HUDEP-2 (cell line): ENCODE data around the gene DERL3.

Experiments used
- DNase-seq, 76 experiments: peaks; one replicate each; lab custom pipeline; 2025; ENCODE audit not compliant: unreplicated experiment in 76 of 76; lab: John Stamatoyannopoulos, UW

The DERL3 gene

DNA sequence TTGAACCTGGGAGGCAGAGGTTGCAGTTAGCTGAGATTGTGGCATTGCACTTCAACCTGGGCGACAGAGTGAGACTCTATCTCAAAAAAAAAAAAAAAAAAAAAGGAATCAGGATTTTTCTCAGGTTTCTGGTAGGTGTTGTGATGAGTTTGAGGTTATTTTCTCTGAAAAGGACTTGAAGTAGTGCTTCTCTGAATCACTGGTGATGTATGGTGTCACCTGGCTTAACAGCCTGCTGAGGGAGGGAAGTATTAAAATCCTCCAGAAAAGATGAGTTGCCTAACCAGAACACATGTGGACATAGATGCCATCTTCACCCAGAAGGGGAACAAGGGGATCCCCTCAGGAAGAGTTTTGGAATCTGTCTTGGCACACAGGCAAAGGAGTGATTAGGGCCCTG, 32.0 kb downstream of the DERL3 start:
- DNase-seq: no peak

DNA sequence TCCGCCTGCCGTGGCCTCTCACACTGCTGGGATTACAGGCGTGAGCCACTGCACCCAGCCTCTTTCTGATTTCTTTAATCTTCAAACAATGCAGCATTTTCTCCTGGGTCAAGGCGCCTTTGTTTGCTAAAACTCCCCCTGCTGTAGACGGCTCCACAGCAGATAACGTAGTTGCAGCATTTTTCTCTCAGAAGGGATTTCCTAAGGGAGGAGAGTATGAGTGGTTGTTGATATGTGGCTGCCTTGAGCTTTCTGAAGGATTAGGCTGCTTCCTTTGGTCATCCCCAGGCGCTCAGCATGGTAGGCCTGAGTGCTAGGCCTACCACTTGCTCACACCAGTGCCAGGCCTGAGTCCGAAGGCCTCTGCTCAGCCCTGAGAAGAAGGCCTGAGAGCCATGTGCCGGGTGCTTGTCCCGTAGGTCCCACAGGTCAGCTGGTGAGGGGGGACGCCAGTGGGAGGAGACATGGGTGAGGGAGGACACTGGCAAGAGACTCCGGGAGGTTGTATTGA, 34.0 kb downstream of the DERL3 start:
- no peak for DNase-seq

DNA sequence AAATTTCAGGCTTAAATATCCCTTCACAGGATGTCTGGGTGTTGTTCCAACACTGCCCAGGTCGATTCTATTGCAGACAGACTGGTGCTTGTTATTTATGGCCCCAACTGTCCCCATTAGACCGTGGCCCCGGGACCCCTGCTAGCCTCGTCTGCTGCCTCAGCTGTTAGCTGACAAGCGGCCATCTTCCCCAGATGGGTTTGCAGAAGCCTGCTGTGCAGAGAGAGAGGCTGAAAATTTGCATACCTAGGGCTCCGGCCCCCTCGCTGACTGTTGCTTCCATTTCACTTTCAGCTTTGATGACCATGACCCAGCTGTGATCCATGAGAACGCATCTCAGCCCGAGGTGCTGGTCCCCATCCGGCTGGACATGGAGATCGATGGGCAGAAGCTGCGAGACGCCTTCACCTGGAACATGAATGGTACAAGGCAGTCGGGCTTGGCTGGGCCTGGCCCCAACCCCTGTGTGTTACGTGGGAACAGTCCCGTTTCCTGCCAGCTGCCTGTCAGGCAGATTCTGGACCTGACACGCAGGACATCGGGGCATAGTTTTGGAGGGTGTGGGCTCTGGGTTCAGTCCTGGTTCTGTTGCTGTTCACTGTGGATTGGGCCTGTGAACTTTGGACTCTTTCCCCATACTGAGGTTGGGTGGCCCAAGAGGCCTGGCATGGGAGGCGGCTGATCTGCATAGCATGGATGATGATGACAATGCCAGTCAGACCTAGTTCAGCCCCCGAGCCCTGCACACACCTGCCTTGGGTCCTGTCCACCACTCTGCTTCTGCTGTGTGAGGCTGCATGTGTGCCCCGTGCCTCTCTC, 35.6 kb downstream of the DERL3 start:
- no peak for DNase-seq

DNA sequence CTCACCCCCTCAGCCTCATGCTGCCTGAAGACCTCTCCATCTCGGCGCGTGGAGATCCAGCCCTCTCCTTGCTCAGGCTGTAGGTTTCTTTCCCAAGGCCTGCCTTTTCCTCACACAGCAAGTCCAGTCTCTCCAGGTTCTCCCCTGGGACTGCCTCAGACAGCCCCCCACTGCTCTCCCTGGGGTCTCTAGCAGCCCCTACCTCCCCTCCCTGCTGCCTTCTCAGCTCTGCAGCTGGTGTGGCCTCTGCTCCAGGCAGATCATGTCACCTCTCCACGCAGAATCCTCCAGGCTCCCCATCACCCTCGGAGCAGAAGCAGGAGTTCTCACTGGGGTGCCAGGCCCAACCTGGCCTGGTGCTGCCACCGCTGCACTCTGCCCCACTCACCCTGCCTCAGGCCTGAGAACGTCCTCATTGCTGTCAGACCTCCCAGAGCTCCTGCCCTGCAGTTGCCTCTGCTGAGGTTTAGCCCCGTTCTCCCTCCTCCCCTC, 36.9 kb downstream of the DERL3 start:
- no peak for DNase-seq

DNA sequence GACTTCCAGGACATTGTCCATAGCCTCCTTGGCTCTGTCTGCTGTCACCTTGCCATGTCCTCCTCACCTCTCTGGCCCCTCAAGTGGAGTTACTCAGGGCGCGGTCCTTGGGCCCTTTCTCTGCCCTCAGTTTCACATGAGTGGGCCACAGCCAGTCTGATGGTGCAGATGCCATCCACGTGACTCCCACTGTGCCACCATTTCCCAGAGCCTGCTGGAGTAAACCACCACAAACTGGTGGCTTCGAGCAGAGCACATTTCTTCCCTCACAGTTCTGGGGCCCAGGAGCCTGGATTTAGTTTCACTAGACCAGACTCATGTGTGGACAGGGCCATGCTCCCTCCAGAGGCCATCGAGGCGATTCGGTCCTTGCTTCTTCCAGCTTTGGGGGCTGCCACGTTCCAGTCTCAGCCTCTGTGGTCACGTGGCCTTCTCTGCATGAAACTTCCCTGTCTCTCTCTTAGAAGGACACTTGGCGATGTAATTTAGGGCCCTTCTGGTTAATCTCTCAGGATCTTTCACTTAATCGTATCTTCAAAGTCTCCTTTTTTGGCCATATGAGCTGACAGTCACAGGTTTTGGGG, 37.5 kb downstream of the DERL3 start:
- no peak for DNase-seq

DNA sequence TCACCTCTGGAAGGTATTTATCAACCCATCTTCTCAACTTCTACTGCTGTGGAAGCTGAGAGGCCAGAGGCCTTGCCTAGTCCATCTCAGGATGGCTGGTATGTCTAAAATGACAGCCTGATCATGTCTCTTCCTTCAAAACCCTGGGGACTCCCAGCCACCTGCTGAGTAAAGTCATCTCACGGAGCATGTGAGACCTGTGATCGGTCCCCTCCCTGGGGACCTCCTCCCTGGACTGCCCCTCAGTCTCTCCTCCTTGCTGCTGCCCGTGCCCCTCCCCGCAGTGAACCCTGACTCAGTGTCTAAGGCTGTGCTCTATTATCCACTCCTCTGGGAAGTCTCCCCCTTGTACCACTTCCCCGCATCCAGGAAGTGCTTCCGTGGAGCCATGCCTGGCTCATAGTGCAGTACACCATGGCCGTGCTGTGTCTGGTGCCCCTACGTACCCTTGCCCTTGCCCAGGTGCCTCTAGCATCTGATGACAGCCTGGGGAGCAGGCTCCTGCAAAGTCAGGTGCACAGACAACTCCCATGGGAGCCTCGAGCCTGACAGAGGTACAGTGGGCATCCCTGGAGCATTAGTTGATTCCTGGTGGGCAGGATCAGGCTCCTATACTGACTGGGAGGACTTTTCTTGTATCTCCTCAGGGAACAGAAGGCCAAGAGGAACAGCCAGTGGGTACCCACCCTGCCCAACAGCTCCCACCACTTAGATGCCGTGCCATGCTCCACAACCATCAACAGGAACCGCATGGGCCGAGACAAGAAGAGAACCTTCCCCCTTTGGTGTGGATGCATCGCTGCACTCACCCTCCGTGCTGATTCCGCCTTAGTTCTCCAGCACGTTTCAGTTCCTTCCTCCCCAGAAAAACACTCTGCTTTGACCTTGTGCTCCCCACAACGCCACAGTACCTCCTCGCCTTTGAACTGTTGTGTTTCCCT, 38.2 kb downstream of the DERL3 start:
- no peak for DNase-seq

DNA sequence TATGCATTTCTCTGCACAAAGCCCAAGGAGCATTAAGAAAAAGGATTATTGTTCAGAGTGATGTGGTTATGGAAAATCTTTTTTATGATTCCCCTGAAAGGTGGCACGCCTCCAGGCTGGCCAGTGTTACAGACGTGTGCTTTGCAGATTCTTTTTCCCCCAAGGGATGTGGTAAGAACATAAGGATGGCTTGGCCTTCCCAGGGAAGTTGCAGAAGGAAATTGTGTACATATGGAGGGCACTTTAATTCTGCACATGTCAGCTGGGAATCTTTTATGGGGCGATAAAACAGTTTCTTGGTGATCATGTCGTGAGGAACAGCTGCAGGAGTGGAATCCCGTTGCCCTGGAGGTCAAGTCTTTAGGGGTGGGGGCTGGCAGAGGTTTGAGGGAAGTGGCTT, 42.3 kb downstream of the DERL3 start:
- no peak for DNase-seq

DNA sequence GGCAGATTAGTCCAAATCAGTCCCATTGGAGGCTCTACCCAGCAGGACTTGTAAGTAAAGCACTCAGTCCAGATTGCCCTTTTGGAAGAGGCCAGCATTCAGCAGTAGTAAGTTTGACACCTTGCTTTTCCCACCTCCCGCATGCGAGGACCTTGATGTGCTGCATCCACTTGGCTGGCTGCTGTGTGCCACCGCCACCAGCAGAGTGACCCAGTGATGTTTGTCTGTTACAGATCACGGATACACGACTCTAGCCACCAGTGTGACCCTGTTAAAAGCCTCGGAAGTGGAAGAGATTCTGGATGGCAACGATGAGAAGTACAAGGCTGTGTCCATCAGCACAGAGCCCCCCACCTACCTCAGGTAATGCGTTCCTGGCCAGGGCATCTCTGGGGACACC, 45.5 kb downstream of the DERL3 start:
- no peak for DNase-seq

DNA sequence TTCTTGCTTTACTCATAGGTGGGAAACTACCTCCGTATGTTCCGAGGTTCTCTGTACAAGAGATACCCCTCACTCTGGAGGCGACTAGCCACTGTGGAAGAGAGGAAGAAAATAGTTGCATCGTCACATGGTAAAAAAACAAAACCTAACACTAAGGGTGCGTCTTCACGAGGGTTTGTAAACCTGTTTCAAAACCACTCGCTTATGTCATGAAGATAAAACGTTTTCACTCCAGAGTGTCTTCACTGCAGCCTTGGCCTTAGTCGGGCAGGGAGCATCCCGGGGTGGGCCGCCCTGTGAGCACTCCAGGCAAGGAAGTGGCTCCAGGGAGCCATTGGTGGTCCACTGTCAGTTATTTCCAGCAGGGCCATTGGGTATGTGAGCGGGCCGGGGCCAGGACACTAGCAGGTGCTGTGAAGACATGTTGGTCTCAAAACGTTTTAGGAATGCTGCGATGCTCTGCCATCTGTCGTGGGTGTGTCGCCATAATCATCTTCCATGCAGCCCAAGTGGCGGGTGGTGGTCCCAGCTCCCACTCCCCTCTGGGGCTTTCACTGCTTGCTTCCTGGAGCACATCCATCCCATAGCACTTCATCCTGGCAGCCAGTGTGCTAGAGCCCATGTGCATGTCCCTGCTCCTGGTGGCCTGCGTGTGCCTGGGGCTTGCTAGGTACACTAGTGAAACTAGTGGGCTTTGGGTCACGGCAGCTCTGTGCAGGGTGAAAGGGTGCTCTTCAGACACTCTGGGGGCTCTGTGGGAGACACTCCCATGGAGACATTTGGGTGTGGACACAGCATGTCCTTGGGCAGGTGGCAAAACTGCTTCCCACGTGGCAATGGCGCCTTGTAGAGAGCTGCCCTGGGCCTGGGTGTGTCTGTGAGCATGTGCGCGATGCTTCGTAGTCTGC, 46.8 kb downstream of the DERL3 start:
- DNase-seq: no peak

DNA sequence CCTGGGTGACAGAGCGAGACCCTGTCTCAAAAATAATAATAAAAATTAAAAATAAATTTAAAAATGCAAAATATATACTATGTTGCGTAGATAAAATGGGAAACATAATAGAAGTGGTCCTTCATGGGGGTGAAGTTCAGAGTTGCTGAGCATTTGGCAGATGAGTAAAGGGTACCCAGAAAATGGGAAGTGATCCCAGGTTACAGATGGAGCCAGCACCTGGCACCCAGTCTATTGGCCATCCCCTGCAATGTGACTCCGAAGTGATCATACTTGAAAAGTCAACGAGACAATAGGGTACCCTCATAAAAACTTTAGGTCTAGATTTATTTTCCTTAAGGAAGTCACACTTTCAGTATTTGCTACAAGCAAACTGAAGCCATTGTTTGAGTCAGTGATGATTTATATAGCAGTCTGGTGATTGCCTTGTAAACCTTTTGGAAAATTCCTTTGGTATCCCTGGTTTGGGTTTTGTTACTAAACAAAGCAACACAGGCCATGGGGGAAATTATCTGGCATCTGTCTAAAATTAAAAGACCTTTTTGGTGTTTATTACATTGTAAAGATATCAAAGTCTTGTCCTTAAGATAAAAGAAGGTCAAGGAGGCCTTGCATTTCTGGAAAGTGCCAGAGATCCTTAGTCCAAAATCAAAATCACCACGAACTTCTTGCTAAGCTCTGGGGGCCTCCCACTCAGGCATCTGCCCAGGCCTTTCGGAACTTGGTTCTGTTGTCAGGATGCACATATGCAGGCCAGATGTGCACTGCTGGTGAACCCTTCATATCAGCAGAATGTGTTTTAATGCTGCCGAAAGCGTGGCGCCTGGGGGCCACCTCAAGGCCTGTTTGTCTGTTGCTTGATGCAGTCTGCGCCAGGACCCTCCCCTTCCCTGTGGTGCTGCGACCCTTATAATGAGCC, 47.7 kb downstream of the DERL3 start:
- no peak for DNase-seq

DNA sequence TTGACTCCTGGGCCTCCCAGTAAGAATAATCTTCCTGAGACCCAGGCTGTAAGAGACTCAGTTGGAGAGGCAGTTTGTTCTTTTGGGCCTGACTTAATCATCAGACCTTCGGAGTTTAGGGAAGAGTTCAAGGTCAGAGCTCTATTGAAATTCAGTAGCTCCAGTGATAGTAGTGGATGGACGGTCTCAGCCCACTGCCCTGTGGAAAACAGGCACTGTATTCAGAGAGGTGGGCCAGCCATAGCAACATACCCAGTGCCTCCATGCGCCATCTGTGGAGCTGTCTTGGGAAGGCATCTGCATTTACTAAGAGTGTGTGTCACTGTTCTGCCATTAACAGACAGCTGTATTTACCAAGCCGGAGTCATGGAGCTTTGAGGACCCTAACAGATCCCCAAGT, 49.2 kb downstream of the DERL3 start:
- DNase-seq: no peak

DNA sequence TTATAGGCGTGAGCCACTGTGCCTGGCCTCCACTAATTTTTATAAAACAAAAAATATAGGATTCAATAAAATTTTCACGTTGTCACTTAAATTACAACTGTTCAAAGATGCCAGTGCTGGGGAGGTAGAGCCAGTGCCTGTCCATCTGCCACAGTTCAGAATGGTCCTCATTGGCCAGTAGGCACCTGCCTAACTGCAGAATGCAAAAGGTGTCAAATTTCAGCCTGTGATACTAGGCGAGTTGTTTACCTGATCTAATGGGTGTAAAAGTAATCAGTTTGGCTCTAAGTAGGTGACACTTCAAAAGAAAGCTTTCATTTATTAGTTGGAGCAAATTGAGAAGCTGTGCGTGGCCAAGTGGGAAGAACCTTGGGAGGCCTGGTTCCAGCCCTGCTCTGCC, 49.7 kb downstream of the DERL3 start:
- no peak for DNase-seq

DNA sequence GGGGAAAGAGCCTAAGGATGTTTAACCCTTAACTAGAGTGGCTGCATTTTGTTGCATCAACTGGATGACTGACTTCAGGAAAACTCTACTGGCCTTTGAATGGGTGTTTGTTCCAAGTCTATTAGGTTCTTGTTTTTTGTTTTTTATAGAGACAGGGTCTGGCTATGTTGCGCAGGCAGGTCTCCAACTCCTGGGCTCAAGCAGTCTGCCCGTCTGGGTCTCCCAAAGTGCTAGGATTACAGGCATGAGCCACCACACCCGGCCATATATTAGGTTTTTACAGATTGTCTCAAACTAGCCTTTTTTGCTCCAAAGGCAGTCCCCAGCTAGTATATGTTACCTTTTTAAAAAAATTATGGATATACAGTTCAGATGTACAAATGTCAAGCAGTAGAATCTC, 50.9 kb downstream of the DERL3 start:
- no peak for DNase-seq

DNA sequence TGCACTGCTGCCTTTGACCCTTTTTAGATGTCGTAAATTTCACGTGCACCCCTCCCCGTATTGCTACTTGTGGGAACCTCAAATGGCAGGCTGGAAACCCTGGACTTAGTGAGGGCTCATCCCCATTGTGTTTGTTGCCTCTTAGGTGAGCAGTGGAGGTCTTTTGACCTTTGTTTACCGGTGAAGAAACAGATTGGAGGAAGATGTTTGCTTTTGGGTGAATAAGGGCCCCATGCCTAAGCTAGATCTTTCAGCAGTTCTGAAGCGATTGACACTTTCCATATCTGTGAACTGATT, 51.3 kb downstream of the DERL3 start:
- no peak for DNase-seq

DNA sequence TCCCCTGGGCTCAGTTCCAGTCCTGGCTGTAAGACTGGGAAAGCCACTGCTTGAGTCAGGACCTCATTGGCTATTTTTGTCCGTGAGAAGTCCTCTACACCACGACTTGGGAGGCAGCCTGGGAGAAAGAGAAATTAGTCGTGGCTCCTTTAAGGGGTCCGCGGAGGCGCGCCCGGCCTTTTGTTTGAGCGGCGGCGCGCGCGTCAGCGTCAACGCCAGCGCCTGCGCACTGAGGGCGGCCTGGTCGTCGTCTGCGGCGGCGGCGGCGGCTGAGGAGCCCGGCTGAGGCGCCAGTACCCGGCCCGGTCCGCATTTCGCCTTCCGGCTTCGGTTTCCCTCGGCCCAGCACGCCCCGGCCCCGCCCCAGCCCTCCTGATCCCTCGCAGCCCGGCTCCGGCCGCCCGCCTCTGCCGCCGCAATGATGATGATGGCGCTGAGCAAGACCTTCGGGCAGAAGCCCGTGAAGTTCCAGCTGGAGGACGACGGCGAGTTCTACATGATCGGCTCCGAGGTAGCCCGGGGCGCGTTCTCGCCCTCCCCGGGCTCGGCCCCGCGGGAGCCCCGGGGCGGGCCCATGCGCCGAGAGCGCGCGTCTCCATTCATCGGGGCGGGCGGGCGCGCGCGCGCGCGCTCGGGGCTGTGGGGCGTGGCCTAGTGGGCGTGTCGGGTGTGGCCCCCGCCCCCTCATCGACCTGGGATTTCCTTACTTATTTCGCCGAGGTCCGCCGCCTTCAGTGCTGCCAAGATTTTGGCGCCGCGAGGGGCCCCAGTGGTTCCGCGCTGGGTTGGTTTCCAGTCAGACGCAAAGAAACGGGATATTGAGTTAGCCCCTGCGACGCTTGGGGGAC, 51.8 kb downstream of the DERL3 start, which contains the start of gene SMARCB1:
TSS of gene SMARCB1 (plus strand) at position 215 of the 848 bp plus-strand sequence. CDS start at position 419, 204 bp downstream.
- peak in 72 of 76 experiments; percentile 23 to 86 (median 72) for DNase-seq

DNA sequence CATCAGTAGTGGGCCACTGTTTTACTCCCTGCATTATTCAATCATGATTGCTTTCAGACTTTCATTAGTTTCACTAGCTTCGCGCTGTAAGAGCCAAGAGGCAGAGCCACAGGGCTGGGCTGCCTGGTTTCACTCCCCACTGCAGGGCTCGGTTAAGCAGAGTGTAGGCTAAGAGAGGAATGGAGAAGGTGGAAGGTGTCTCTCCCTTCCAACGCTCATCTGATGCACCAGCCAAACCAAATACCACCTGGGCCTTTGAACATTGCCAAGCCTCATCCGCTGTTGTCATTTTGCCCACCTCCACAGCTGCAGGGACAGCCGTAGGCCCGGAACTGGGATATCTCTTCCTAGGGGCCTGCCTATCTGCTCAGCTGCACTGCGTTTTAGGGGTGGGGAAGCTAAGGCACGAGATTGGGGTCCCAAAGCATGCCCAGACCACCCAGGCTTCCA, 52.5 kb downstream of the DERL3 start:
- DNase-seq: no peak
